Body of pancreas (tissue), 4 donors: ENCODE measurements around the gene WWC2. TPM values are rescaled to one million over a fixed set of nuclear protein-coding genes. Genes with fewer than 3 reads are reported as not detected.

Experiments used
- ATAC-seq: fragments of 150-250 bp; one replicate; pipeline ENCODE4 v1.9.1; 2016
- DNase-seq, 4 donors: peaks; one replicate each; pipeline ENCODE4 v3.0.0-alpha.2; 2019
- H3K27ac ChIP-seq, 4 donors: fragments of 200-600 bp; sonication (generic); 1 replicate in 3 of 4; 2 replicates in 1 of 4; pipeline versions ENCODE4 v1.5.1 to v1.6.1; 2016 to 2019; ENCODE audit warnings: mild to moderate bottlenecking in 1 of 4, mixed read lengths in 1 of 4, moderate library complexity in 1 of 4
- H3K27me3 ChIP-seq, 2 donors: fragments of 200-600 bp; sonication (generic); one replicate each; pipeline ENCODE4 v1.6.0; 2016; ENCODE audit warnings: mild to moderate bottlenecking in 1 of 2
- H3K36me3 ChIP-seq, 2 donors: fragments of 200-600 bp; sonication (generic); replicated peaks in 1 of 2; 2 replicates each; pipeline ENCODE4 v1.5.1; 2016; ENCODE audit warnings: low read depth in 2 of 2; ENCODE audit not compliant: insufficient read depth in 1 of 2
- H3K4me1 ChIP-seq: fragments of 200-600 bp; sonication (generic); one replicate; pipeline ENCODE4 v1.6.0; 2016
- H3K4me3 ChIP-seq, 2 donors: fragments of 200-600 bp; sonication (generic); 1 replicate in 1 of 2; 2 replicates in 1 of 2; pipeline ENCODE4 v1.5.1; 2016 to 2019
- H3K9me3 ChIP-seq, 3 donors: fragments of 200-600 bp; sonication (generic); 1 replicate in 2 of 3; 2 replicates in 1 of 3; pipeline ENCODE4 v1.5.1; 2016
- CTCF ChIP-seq, 7 experiments: fragments of 450-650 bp in 4 of 7; fragments of 200-600 bp in 3 of 7; sonication (generic) in 3 of 7; IDR thresholded peaks; one replicate each; pipeline ENCODE4 v1.5.1; 2016 to 2019; ENCODE audit warnings: antibody characterized with exemption in 7 of 7
- POLR2A ChIP-seq, 3 donors: fragments of 450-650 bp; IDR thresholded peaks; one replicate each; pipeline ENCODE4 v1.6.1; 2016; ENCODE audit warnings: antibody characterized with exemption in 3 of 3, mild to moderate bottlenecking in 2 of 3
- WGBS, 2 donors: methylation state at CpG; one replicate each; pipeline ENCODE4 v1.1.5; 2017; 5-methylcytosine and 5-hydroxymethylcytosine counted together
- intact Hi-C: fragments of 100-400 bp; cut with DNase I; formaldehyde crosslinking; loops from one replicate; pipeline ENCODE4 v1.15.1; 2023
- total RNA-seq, 2 donors: library from RNA; depleted of rRNA; stranded (reverse); fragments of >200 nt; gene quantifications; one replicate each; pipeline ENCODE4 v1.1.0, GENCODE V29; 2016

The WWC2 gene
- total RNA-seq, 2 donors from 2014 or later: 24.4 to 30.3 TPM

- no peaks in the 10 kb centered on the region for H3K27me3 ChIP-seq
- H3K9me3 ChIP-seq: no peaks in the 10 kb centered on the region
- H3K4me3 ChIP-seq: no peak overlapping the region
- TF ChIP-seq CTCF (IDR thresholded peaks at IDR 0.05): no peak
- TF ChIP-seq POLR2A (IDR thresholded peaks at IDR 0.05): no peak
- no peak for ATAC-seq
- no peak for DNase-seq
- H3K36me3 ChIP-seq: no peaks in the 10 kb centered on the region
- intact Hi-C loops: no loop called here
- H3K27ac ChIP-seq: peak overlapping the region; percentile 21 to 96 (median 68)
- WGBS, 2 donors: 24% methylated on average over 4 of the region's 4 CpGs
- peaks cover 24% of the 10 kb centered on the region for H3K4me1 ChIP-seq
Observed at GRCh38 chr4:183101956-183102480, 3.0 kb downstream of the WWC2 start.

GRCh38 chr4:183105092-183105491, 6.0 kb downstream of the WWC2 start:
- intact Hi-C loops: no loop called here
- H3K27ac ChIP-seq: no peak overlapping the region
- no peaks in the 10 kb centered on the region for H3K27me3 ChIP-seq
- H3K9me3 ChIP-seq: no peaks in the 10 kb centered on the region
- no peak overlapping the region for H3K4me3 ChIP-seq
- WGBS, 2 donors: 89 to 97% methylated on average over 5 of the region's 5 CpGs
- H3K36me3 ChIP-seq: no peaks in the 10 kb centered on the region
- H3K4me1 ChIP-seq: peaks cover 28% of the 10 kb centered on the region
- no peak for TF ChIP-seq CTCF (IDR thresholded peaks at IDR 0.05)
- TF ChIP-seq POLR2A (IDR thresholded peaks at IDR 0.05): no peak
- ATAC-seq (no peak), DNase-seq (no peak)

- no peaks in the 10 kb centered on the region for H3K36me3 ChIP-seq
- intact Hi-C loops: no loop called here
- H3K27me3 ChIP-seq: no peaks in the 10 kb centered on the region
- peaks cover 38% of the 10 kb centered on the region for H3K4me1 ChIP-seq
- 95 to 99% methylated on average over 4 of the region's 4 CpGs for WGBS, 2 donors
- ATAC-seq: no peak
- TF ChIP-seq POLR2A (IDR thresholded peaks at IDR 0.05) (no peak), CTCF (IDR thresholded peaks at IDR 0.05) (no peak)
- no peak for DNase-seq
- H3K9me3 ChIP-seq: no peaks in the 10 kb centered on the region
- H3K4me3 ChIP-seq: no peak overlapping the region
- no peak overlapping the region for H3K27ac ChIP-seq
Observed at GRCh38 chr4:183106839-183107238, 7.8 kb downstream of the WWC2 start.

GRCh38 chr4:183107891-183108459, 8.9 kb downstream of the WWC2 start:
- Histone ChIP-seq H3K4me1 (peaks cover 38% of the 10 kb centered on the region), H3K4me3 (no peak overlapping the region), H3K27ac (no peak overlapping the region), H3K9me3 (no peaks in the 10 kb centered on the region), H3K27me3 (no peaks in the 10 kb centered on the region), H3K36me3 (no peaks in the 10 kb centered on the region)
- ATAC-seq (no peak), DNase-seq (no peak)
- 86 to 87% methylated on average over 5 of the region's 5 CpGs for WGBS, 2 donors
- intact Hi-C loops: no loop called here
- TF ChIP-seq POLR2A (IDR thresholded peaks at IDR 0.05) (no peak), CTCF (IDR thresholded peaks at IDR 0.05) (no peak)

GRCh38 chr4:183110244-183110643, 11.2 kb downstream of the WWC2 start:
- DNase-seq (no peak), ATAC-seq (no peak)
- no peak overlapping the region for H3K27ac ChIP-seq
- H3K4me1 ChIP-seq: peaks cover 45% of the 10 kb centered on the region
- H3K4me3 ChIP-seq: no peak overlapping the region
- intact Hi-C loops: no loop called here
- no peak for TF ChIP-seq POLR2A (IDR thresholded peaks at IDR 0.05)
- no peaks in the 10 kb centered on the region for H3K36me3 ChIP-seq
- no peaks in the 10 kb centered on the region for H3K27me3 ChIP-seq
- H3K9me3 ChIP-seq: no peaks in the 10 kb centered on the region
